ENCODE results near the gene PDRG1.

The PDRG1 gene

DNA sequence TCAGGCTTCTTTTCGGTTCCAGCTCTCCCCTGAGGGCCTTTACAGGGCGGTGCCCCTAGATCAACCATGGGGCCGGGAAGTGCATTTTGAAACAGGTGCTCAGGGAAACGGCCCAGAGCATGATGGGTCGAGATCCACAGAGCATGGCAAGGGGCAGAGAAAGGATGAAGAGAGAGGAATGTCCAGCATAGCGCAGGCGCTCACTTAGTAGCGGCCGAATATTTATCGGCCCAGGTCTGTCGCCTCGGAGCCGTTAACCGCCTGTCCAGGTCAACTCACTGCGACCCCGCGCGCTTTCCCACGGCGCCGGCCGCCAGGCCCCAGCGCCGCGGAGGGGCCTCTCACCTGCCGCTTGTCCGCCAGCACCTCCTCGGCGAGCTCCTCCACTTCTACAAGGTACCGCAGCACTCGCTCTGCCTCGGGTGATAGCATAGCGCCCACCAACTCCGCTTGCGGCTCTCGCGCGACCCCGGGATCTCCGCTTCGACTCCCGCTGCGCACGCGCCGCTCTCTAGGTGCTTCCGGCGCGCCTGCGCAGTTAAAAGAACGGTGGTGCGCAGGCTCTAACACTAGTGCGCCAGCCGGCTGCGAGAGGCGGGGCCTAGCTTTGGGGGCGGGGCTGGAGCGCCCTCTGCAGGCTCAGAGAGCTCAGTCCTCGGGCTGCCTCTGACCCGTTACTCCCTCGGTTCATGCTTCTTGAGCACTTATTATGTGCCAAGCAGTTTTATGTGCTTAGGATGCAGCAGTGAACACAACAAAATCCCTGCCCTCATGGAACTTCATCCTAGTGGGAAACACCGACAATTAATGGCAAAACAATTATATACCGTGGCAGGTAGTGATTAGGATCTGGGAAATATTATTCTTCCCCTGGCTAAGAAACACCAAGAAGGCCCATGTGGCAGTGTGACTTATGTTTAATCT lies at the start of gene PDRG1:
Gene PDRG1, minus strand, starts transcription at position 517 of the 924 bp plus-strand sequence. Its CDS starts 85 bp downstream, at position 432.
- DNase-seq, result peak; percentile 97

DNA sequence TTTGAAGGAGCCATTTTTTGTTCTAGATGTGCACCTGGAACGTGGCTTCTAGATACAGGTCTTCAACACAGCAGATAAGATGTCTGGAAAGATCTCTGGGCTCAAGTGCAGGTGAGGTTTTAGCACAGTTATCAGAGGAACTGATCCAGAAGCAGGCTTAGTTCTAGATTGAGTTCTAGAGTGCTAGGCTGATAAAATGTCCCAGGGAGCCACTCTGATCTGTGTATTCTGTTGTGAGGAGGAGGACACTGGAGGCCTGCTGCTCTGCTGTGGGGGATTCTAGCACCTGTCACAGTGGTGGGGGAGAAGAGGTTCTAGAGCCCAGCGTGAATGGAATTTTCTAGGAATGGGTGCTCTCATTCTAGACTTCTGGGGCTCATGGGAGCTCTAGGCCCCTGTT lies 46.4 kb upstream of the PDRG1 start:
- DNase-seq, result no peak

DNA sequence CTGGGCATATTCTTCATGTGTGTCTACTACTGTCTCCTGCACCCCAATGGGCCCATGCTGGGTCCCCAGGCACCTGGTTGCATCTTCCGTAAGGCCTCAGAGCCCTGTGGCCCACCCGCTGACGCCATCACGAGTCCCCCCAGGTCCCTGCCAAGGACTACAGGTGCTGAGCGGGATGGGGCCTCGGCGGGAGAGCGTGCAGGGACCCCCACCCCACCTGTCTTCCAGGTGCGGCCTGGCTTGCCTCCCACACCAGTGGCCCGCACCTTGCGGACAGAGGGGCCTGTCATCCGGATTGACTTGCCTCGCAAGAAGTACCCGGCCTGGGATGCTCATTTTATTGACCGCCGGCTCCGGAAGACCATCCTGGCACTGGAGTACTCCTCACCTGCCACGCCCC lies 45.1 kb upstream of the PDRG1 start:
- no peak for DNase-seq

DNA sequence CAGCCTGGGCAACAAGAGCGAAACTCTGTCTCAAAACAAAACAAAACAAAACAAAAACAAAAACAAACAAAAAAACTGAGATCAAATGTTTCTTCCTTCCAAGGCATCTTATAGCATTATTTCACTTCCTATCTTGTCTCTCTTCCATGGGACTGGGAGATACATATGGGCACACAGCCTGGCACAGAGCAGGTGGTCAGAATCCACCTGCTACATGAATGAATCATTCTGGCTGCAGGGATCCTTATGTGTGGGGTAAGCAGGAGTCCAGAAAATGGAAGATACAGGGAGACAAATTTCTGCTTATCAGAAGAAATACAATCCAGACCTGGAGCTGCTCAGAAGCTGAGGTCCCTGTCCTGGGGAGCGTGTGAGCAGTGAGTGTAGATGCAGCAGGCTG lies 40.2 kb upstream of the PDRG1 start:
- DNase-seq, result no peak

DNA sequence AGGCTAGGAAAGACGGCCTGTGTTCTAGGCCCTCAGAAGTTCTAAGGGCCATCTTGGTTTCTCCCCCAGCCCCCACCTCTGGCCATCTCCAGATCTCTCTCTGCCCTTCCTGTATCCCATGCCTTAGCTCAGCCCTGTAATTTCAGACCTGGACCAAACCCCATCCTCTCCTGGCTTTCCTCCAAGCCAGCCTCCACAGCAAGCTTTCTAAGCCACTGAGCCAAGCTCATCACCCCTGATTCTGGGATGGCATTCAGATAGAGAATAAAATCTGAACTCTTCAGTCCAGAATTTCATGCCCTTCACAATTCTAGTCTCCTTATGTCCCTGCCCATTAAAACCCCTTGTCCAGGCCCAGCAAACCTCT lies 39.5 kb upstream of the PDRG1 start:
- no peak for DNase-seq

DNA sequence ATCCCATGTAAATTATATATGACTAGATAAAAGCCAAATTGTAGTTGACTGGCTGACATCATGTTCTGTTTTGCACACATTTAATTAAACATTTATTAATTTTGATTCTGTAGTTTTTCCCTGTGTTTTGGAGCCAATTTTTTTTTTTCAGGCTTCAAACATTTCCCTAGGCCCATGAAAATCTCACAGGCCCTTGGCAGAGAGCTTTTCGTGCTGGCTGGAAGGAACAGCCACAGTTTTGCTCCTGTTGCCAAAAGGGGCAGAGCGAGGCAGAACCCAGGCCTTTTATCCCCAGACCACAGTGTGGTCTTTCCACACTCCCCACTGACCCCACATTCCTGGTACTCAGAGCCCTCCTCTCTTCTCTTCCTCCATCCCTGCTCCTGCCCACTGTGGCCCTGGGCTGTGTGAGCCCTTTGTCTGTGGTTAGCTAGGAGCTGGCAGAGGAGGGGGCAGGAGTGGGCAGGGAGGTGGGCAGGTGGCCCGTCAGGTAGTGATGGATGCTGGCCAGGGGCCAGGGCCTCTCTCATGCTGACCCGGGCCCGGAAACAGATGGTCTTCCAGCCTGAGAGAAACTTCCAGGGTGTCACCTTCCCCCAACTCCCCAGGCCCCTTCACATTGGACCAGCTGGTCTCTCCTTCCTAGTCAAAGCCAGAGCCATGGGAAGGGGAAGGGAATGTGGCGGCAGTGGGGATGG lies 38.9 kb upstream of the PDRG1 start:
- DNase-seq, result no peak

DNA sequence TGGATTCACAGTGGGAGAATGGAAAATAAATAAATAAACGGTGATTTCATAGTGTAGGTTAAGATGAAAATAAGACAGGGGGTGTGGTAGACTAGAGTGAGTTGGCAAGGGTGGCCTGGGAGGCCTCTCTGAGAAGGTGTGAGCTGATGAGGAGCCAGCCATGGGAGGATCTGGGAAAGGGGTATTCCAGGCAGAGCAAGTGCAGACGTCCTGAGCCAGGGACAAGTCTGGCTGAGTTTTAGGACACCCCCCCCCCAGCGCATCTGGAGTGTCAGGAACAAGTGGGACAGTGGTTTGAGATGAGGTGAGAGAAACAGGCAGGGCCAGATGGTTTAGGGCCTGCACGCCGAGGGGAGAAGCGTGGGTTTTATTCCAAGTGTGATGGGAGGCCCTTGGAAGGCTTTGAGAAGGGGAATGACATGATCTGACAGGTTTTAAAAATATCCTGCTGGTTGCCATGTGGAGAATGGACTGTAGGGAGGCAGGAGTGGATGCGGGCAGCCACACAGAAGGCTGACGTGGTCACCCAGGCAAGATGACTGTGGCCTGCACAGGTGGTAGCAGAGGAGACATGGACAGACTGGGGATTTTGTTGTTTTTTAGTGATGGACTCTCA lies 37.3 kb upstream of the PDRG1 start:
- DNase-seq, result no peak

DNA sequence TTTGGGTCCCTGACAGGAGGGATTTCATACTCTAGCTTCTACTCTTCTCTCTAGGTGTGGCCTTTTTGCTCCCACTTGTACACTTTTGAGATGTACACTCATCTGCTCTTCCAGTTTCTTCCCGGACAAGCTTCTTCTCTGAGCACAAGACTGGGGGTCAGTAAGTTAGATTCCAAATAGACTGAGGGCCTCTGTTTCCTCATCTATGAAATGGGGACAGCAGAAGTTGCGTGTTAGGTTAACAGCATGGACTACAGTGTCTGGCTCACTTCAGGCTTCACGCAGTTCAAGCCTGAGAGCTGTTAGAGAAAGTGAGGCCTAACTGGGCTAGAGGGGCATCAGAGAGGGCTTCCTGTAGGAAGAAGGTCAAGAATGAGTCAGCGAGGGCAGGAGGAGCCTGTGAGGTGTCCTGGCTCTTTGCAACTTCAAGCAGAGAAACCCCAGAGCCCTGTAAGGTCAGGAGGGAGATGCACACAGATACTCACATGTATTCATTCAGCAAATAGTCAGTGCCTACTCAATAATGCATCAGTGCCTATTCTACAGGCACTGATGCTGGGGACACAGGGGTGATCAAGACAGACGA lies 36.7 kb upstream of the PDRG1 start:
- no peak for DNase-seq

DNA sequence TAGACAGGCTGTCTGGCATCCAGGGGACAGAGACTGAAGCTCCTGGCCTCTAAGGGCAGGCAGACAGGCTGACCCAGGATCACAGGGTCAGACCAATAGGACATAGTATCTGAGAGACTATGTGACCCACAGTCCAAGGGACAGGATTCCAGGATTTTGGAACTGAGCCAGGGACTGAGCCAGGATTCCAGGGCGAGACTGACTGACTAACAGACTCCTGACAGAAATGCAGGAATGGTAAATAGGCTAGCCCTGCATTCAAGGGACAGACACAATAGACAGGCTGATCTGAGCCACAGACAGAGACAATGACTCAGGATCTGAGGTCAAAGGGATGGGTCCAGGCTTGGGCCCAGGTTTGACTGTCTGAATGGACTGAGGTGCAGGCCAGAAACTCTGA lies 35.9 kb upstream of the PDRG1 start:
- DNase-seq, result no peak

DNA sequence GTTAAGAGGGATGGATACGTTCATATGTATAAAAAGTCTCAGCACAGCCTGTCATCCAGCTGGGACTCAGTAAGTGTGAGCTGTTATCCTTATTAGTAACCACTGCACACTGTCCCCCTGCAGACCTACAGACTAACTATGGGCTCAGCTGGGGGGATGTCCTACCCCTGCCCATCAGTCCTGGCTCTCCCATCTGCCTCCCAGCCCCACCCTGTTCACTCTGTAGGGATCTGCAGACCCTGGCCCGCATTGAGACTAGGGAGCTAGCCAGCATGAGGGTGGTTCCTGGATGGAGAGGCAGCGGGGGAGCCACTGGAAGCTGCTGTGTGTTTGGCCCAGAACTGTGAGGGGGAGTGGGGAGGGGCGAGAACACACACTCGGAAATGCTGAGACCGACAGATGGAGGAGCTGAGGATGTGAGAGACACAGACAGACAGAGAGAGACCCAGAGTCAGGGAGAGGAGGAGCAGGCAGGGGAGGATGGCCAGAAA lies 33.2 kb upstream of the PDRG1 start:
- no peak for DNase-seq

DNA sequence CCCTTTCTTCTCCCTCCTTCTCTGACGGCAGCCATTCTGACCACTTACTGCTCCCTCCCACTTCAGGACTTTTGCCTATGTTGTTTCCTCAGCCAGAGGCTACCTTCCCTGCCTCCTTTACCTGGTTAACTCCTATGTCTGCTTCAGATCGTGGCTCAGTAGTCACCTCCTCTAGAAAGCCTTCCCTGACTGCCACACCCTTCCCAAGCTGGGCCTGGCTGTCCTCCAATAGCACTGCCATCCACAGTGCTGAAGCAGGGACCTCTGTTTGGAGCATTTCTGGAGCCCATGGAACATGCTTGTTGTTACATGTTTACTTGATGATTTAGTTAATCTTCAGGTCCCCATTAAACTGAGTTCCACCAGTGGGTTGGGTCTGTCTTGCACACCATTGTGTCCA lies 29.9 kb upstream of the PDRG1 start:
- DNase-seq, result no peak

DNA sequence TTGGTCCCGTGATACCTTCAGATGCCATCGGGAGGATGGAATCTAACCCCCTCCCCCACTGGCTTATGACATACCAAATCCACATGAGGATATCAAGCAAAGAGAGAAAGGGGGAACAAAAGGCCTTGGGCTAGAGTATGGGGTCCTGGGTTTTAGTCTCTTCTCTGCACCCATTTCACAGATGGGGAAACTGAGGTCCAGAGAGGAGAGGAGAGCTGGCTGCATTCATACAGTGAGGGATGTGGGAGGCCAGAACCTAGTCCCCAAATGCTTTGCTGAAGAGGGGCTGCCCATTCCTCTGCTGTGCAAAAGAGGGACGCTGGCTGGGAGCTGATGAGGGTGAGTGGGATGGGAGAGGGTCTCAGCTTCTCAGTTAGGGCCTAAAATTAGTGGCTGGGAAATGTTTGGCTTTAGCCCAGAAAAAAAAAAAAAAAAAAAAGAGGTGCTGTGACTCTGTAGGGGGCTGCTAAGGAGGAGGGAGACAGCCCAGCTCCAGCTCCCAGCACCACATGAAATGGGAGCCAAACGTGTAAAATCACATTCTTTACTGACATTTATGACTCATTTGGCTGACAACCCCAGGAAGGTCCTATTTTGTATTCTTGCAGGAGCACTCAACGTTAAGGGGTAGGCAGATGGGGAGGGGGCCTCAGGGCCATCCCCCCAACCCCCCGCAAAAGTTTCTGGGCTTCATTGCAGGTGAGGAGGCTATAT lies 28.0 kb upstream of the PDRG1 start:
- DNase-seq, result no peak

DNA sequence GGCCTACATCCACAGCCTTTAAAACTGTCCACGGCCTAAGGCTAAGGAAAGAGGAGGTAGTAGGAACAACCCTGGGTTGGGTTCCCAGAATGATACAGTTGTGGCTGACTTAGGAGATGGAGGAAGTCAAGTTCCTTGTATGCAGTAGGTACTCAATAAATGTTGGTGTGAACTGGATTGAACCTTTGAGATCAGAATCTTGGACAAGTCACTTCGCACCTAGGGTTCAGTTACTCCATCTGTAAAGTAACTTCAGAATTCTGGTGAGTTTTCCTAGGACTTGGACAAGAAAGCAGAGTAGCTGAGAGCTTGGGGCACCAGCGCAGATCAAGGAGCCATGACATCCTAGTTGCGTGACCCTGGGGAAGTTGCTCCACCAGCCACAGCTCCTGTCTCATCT lies 25.2 kb upstream of the PDRG1 start:
- DNase-seq, result no peak

DNA sequence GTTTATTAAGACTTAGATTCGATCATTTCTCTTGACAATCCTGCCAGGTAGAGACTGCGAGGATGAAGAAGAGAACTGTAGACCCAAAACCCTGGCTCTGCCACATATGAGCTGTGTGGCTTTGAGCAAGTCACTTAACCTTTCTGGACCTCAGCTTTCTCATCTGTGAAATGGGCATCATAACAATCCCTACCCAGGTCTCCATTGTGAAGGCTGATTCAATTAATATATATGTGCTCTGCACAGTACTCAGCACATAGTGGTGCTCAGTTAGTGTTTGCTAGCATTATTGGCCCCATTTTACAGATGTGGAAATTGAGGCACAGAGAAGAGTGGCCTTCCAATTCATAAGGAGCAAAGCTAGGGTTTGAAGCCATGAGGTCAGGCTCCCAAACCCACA lies 24.0 kb upstream of the PDRG1 start:
- no peak for DNase-seq

DNA sequence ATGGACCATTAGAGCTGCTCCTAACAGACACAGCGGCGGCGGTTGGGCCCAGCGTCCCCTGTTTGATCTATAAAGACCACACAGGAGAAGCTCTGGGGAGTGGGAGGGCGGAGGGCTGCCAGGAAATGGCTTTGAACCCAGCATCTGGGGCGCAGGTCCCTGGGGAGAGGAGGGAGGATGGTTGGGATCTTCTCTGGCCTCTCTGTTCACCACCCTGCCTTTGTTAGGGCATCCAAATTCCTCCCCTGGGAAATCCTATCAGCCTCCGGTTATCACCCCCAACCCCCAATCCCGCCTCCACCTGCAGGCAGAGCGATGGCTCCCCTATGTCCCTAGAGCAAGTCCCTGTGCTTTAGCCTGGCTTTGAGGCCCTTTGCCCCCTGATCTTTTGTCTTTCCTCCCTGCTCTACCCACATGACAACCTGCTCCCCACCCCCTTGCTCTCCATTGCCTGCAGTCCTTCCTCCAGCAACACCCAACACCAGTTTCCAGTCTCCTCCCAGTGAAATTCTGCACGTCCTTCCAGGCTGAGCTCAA lies 23.2 kb upstream of the PDRG1 start:
- DNase-seq, result no peak

DNA sequence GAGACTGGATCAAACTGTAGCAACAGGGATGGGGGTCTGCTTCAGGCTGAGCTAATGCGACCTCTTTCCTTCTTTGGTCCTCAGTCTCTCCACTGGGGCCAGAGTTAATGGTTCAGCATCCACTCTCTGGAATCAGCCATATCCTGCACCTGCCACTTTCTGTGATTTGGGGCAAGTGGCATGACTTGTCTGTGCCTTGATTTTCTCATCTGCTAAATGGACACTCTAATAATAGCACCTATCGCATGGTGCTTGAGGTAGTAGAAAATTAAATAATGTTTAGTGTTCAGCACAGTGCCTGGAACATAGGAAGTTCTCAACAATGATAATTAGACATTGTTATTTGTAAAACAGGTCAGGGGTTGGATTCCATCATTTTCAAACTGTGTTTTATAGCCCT lies 22.4 kb upstream of the PDRG1 start:
- DNase-seq, result no peak

DNA sequence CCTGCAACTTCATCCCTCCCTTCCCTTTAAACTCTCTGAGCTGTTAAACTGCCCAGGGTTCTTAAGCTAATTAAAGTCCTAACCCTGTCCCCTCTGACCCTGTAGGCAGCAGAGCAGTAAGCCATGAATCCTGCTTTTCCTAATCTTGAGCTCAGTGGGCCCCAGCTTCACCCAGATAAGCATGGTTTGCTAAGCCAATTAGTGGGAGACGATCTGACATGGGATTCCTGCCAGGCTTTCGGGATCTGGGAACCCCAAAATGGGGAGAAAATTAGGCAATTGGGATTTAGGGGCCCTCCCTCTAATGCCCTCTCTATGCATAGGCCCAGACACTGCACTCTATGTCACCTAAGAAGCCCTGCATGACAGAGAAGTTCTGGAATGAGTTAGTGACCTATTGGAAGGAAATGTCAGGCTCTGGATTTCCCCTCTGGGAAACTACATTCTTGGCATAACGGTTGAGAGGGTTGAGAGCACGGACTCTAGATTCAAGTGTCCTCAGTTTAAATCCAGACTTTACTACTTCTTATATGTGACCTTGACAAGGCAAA lies 20.7 kb upstream of the PDRG1 start:
- DNase-seq, result no peak

DNA sequence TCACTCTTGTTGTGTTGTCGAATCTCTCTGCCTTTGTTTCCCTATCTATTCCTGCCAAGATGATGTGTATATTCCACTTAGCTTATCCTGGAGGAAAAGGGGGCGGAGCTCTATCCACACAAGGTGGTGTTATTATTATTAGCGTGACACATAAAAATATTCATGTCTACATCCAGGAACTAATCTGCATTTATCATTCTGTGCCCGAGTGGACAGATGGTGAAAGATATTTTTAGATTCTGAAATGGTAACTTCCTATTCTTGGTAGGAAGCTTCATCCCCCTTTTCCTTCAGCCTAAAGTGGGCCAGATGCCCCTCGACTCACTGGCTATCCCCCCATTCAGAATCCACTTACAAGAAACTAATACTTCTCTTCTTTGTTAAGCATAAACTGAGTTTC lies 18.1 kb upstream of the PDRG1 start:
- no peak for DNase-seq

DNA sequence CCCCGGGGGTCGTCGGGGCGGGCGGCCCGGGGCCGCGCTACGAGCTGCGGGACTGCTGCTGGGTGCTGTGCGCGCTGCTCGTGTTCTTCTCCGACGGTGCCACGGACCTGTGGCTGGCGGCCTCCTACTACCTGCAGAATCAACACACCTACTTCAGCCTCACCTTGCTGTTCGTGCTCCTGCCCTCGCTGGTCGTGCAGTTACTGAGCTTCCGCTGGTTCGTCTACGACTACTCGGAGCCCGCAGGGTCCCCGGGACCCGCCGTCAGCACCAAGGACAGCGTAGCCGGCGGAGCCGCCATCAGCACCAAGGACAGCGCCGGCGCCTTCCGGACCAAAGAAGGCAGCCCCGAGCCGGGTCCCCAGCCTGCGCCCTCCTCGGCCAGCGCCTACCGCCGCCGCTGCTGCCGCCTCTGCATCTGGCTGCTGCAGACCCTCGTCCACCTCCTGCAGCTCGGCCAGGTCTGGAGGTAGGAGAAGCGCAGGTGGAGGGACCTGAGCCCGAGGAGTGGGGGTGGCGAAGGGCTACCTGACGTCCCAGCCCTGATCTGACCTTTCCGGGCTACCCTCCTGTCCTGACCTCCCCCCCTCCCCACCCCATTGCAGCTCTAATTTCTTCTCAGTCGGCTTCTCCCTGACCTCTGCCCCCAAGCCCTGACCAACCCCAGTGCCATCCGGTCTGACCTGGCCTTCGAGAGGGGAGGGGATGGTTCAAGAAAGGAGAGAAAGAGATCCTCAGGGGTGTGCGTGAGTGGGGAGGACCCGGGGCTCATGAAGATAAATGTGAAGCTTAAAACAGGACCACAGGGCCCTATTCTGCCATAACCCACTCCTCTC lies 16.7 kb upstream of the PDRG1 start:
- peak; percentile 41 for DNase-seq

DNA sequence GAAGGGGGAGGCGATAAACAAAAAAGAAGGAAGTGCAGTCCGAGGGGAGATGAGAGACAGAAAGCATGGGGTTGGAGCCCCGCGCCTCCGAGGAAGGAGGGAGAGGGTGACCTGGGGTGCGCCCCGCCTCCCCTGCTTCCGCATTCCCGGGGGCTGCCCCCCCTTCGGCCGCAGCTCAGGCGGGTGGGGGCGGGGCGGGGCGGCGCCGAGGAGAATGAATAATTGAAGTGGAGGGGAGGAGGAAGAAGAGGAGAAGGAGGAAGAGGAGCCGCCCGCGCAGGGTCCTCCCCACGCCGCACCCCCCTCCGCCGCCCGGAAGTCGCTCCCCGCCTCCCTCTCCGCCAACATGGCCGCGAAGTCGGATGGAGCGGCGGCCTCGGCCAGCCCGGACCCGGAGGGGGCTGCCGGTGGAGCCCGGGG lies 16.0 kb upstream of the PDRG1 start, which contains the start of gene XKR7:
Gene XKR7, plus strand, starts transcription at position 322 of the 420 bp plus-strand sequence. Its CDS starts 25 bp downstream, at position 347.
- DNase-seq, result peak; percentile 79
